Glutamatergic neuron (in vitro differentiated cells): ENCODE measurements around the gene CNNM4. TPM values are rescaled to one million over a fixed set of nuclear protein-coding genes. Genes with fewer than 3 reads are reported as not detected.
A peak's percentile ranks its signal among the peaks of the same experiment; 100 is the strongest.

Source experiments
- DNase-seq: peaks from one replicate; pipeline ENCODE4 v3.0.0; 2022
- H3K27ac Mint-ChIP-seq: one replicate; pipeline ENCODE4 v1.8.0; 2020; ENCODE audit warnings: mild to moderate bottlenecking, mixed read lengths, inconsistent platforms; ENCODE audit not compliant: unreplicated experiment
- H3K27me3 Mint-ChIP-seq: one replicate; pipeline ENCODE4 v1.8.0; 2020; ENCODE audit warnings: mild to moderate bottlenecking, moderate library complexity, mixed read lengths, inconsistent platforms; ENCODE audit not compliant: unreplicated experiment
- H3K36me3 Mint-ChIP-seq: one replicate; pipeline ENCODE4 v1.8.0; 2020; ENCODE audit warnings: mild to moderate bottlenecking, mixed read lengths, inconsistent platforms; ENCODE audit not compliant: unreplicated experiment
- H3K4me1 Mint-ChIP-seq: one replicate; pipeline ENCODE4 v1.8.0; 2020; ENCODE audit warnings: mild to moderate bottlenecking, low read depth, mixed read lengths, inconsistent platforms; ENCODE audit not compliant: unreplicated experiment
- H3K4me3 Mint-ChIP-seq: one replicate; pipeline ENCODE4 v1.8.0; 2020; ENCODE audit warnings: mild to moderate bottlenecking, mixed read lengths, inconsistent platforms; ENCODE audit not compliant: unreplicated experiment
- H3K9me3 Mint-ChIP-seq: one replicate; pipeline ENCODE4 v1.8.0; 2020; ENCODE audit warnings: mild to moderate bottlenecking, moderate library complexity, mixed read lengths, inconsistent platforms; ENCODE audit not compliant: unreplicated experiment
- total RNA-seq: library from RNA; stranded (reverse); fragmentation: NEBNext Ultra II Directional; extraction: Animal tissue kit (Norgen Biotek cat#: 25700); gene quantifications from one replicate; pipeline ENCODE4 v1.2.1, GENCODE V29; 2021; ENCODE audit not compliant: unreplicated experiment
- TF ChIP-seq, protein P1 (sequence below): fragments of 200-600 bp; sonication (generic); IDR thresholded peaks from one replicate; pipeline ENCODE4 v1.5.0; 2021; ENCODE audit not compliant: partially characterized antibody, unreplicated experiment

Gene CNNM4
- total RNA-seq, 1 donor from 2014 or later: 15.4 TPM

DNA sequence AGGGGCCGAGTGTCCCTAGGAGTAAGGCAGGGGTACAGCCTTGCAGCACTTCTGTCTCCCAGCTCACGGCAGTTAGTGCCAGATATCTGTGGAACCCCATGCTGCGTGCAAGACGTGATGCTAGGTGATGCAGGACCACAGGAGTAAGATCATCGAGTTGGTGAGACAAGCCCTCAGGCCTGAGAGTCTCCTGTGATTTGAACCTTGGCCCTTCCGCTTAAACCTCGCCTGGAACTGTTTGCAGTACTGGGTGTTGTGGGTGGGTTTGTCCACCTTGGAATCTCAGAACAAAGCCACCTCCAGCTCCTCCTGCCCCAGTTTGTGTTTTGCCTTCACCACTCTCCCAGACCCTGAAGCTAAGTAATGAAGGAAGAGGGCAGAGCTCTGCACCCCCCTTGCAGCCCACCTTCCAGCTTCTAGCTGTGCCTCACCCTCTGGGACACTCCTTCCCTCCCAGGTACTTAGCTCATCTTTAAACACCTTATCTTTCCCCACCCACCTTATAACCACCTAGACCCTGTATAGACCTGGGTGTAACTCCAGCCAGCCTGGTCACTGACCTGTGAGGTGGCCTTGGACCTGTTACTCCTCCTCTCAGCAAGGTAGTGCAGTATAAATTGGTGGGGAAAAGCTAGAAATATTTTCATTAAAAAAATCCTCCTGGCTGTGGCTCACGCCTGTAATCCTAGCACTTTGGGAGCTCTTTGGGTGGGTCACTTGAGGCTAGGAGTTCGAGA lies 6.6 kb downstream of the CNNM4 start:
- H3K27me3 Mint-ChIP-seq: peaks cover 4% of the 10 kb centered on the region
- no peak for DNase-seq
- TF ChIP-seq, protein P1, sequence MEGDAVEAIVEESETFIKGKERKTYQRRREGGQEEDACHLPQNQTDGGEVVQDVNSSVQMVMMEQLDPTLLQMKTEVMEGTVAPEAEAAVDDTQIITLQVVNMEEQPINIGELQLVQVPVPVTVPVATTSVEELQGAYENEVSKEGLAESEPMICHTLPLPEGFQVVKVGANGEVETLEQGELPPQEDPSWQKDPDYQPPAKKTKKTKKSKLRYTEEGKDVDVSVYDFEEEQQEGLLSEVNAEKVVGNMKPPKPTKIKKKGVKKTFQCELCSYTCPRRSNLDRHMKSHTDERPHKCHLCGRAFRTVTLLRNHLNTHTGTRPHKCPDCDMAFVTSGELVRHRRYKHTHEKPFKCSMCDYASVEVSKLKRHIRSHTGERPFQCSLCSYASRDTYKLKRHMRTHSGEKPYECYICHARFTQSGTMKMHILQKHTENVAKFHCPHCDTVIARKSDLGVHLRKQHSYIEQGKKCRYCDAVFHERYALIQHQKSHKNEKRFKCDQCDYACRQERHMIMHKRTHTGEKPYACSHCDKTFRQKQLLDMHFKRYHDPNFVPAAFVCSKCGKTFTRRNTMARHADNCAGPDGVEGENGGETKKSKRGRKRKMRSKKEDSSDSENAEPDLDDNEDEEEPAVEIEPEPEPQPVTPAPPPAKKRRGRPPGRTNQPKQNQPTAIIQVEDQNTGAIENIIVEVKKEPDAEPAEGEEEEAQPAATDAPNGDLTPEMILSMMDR: no peak
- H3K4me3 Mint-ChIP-seq: no peak overlapping the region
- H3K27ac Mint-ChIP-seq: no peak overlapping the region
- H3K4me1 Mint-ChIP-seq: peaks cover 28% of the 10 kb centered on the region
- H3K36me3 Mint-ChIP-seq: no peaks in the 10 kb centered on the region
- peaks cover 5% of the 10 kb centered on the region for H3K9me3 Mint-ChIP-seq

DNA sequence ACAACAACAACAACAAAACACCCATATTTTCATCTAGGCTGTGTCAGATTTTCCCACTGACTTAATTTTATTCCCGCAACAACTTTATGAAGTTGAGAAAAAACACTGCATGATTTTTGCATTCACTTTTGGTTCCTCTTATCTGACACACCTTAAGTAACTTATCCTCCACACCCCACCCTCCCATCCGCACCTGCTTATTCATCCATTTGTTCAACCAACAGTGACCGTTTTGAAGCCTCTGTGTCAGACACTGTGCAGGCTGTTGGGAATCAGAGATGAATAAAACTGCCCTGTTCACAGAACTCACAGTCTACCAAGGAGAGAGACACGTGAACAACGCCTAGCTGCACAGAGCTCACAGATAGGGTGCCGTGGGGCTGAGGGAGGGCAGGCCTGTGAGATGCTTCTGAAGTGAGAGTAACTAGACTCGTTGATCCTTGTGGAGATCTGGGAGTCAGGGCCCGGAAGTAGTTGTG lies 7.4 kb downstream of the CNNM4 start:
- H3K9me3 Mint-ChIP-seq: peaks cover 5% of the 10 kb centered on the region
- H3K4me1 Mint-ChIP-seq: peaks cover 27% of the 10 kb centered on the region
- DNase-seq: no peak
- H3K27me3 Mint-ChIP-seq: peaks cover 7% of the 10 kb centered on the region
- H3K27ac Mint-ChIP-seq: no peak overlapping the region
- no peak overlapping the region for H3K4me3 Mint-ChIP-seq
- TF ChIP-seq, protein P1: no peak
- no peaks in the 10 kb centered on the region for H3K36me3 Mint-ChIP-seq

DNA sequence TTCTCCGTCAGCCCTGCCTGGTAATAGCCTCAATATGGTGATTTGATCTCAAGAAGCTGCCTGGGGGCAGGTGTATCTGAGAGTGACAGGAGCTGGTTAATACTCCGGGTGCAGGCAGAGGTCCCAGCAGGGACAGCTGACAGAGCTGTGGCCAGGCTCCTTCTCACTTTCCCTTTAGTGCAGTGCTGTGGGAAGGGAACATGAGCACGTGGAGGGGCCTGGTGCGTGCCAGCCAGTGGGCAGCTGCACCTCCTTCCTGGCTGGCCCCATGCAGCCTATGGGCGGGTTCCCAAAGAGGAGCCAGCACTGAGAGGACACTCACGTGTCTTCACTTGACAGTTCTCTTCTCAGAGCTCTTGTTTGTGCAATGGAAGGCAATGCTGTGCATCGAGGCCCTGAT lies 9.1 kb downstream of the CNNM4 start:
- peaks cover 3% of the 10 kb centered on the region for H3K9me3 Mint-ChIP-seq
- no peaks in the 10 kb centered on the region for H3K36me3 Mint-ChIP-seq
- peak; percentile 29 for DNase-seq
- TF ChIP-seq, protein P1: no peak
- H3K27me3 Mint-ChIP-seq: peaks cover 7% of the 10 kb centered on the region
- H3K4me3 Mint-ChIP-seq: peak overlapping the region; percentile 36
- peaks cover 20% of the 10 kb centered on the region for H3K4me1 Mint-ChIP-seq
- peak overlapping the region; percentile 24 for H3K27ac Mint-ChIP-seq

DNA sequence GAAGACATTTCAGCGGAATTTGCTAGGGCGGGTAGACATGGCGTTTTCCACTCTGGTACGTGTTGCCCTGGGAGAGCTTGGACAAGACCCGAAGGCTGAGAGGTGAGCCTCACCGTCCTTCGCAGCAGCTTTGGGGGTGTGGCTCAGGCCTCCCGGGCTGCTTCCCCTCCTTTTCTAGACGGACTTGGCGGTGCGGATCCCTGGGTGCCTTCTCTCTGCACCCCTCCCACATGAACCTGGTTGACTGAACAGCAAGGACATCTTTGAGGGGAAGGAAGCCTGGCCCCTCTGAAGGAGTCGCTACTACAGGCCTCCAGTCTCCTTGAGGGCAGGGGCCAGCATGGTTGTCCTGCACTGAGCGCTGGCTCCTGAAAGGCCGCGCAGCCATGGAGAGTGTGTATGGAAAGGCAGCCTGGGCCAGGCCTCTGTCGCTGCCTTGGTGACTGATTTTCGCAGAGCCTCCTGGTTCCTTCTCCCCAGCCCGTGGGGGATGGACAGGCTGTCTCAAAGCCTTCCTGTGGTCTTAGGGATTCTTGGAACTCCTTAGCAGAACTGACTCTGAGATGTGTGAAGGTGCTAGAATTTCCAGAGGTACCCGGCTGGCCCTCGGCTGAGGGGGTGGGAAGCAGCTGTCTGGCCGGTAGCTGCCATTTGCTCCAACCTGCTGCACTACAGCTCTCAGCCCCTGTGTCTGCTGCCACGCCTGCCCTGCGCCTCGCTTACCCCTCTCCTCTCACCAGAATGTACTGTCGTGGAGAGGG lies 9.9 kb downstream of the CNNM4 start:
- no peak for DNase-seq
- Mint-ChIP-seq H3K4me3 (peak overlapping the region; percentile 36), H3K9me3 (peaks cover 3% of the 10 kb centered on the region), H3K27me3 (peaks cover 7% of the 10 kb centered on the region), H3K36me3 (no peaks in the 10 kb centered on the region), H3K4me1 (peaks cover 20% of the 10 kb centered on the region), H3K27ac (peak overlapping the region; percentile 24)
- TF ChIP-seq, protein P1: no peak
